IPS-18c (cell line): ENCODE results near the gene CASP8.
A peak's percentile ranks its signal among the peaks of the same experiment; 100 is the strongest.

ENCODE experiments used
- H3K4me3 ChIP-seq: 2 replicates; pipeline ENCODE4 v1.7.0; 2013; ENCODE audit warnings: low read depth, mild to moderate bottlenecking, low read length, moderate library complexity; ENCODE audit not compliant: insufficient read depth
- H3K9me3 ChIP-seq: one replicate; pipeline ENCODE4 v1.6.1; 2013; ENCODE audit warnings: mild to moderate bottlenecking, low read length, moderate library complexity; ENCODE audit not compliant: control insufficient read depth, insufficient read depth

CASP8 gene

GRCh38 chr2:201260302-201260800 lies at the start of gene CASP8:
CASP8 (plus strand) TSS chr2:201260536; CDS start chr2:201266487, 5,951 bp downstream.
- H3K9me3 ChIP-seq, result no peaks in the 10 kb centered on the region
- no peak within 1 kb of the TSS for H3K4me3 ChIP-seq

- Histone ChIP-seq H3K4me3 (no peak overlapping the region), H3K9me3 (no peaks in the 10 kb centered on the region)
These were observed 44.4 kb upstream of the CASP8 start for GRCh38 chr2:201215963-201216362.

GRCh38 chr2:201216918-201217317 lies 43.4 kb upstream of the CASP8 start:
- Histone ChIP-seq H3K4me3 (no peak overlapping the region), H3K9me3 (no peaks in the 10 kb centered on the region)

GRCh38 chr2:201218780-201219179 lies 41.6 kb upstream of the CASP8 start:
- Histone ChIP-seq H3K4me3 (no peak overlapping the region), H3K9me3 (no peaks in the 10 kb centered on the region)

- Histone ChIP-seq H3K9me3 (no peaks in the 10 kb centered on the region), H3K4me3 (no peak overlapping the region)
These were observed 40.8 kb upstream of the CASP8 start for GRCh38 chr2:201219328-201220096.

GRCh38 chr2:201220102-201220570 lies 40.2 kb upstream of the CASP8 start:
- Histone ChIP-seq H3K4me3 (no peak overlapping the region), H3K9me3 (no peaks in the 10 kb centered on the region)

- Histone ChIP-seq H3K4me3 (no peak overlapping the region), H3K9me3 (no peaks in the 10 kb centered on the region)
These were observed 37.0 kb upstream of the CASP8 start for GRCh38 chr2:201223089-201224073.

- H3K9me3 ChIP-seq, result no peaks in the 10 kb centered on the region
- no peak overlapping the region for H3K4me3 ChIP-seq
These were observed 31.9 kb upstream of the CASP8 start for GRCh38 chr2:201228271-201228911.

GRCh38 chr2:201228912-201229290 lies 31.4 kb upstream of the CASP8 start:
- Histone ChIP-seq H3K4me3 (no peak overlapping the region), H3K9me3 (no peaks in the 10 kb centered on the region)

GRCh38 chr2:201231781-201232466 lies 28.4 kb upstream of the CASP8 start:
- H3K9me3 ChIP-seq, result no peaks in the 10 kb centered on the region
- H3K4me3 ChIP-seq, result no peak overlapping the region

- Histone ChIP-seq H3K9me3 (no peaks in the 10 kb centered on the region), H3K4me3 (no peak overlapping the region)
These were observed 27.9 kb upstream of the CASP8 start for GRCh38 chr2:201232467-201232815.

GRCh38 chr2:201233192-201233811 lies 27.0 kb upstream of the CASP8 start:
- no peaks in the 10 kb centered on the region for H3K9me3 ChIP-seq
- H3K4me3 ChIP-seq, result peak overlapping the region; percentile 46

- H3K9me3 ChIP-seq, result no peaks in the 10 kb centered on the region
- peak overlapping the region; percentile 46 for H3K4me3 ChIP-seq
These were observed 26.3 kb upstream of the CASP8 start for GRCh38 chr2:201233812-201234662.

- Histone ChIP-seq H3K4me3 (no peak overlapping the region; the same call in 1 of the 2 replicates), H3K9me3 (no peaks in the 10 kb centered on the region)
These were observed 25.6 kb upstream of the CASP8 start for GRCh38 chr2:201234663-201235135.
